ENCODE results near the gene KCNC1. TPM values are rescaled to one million over a fixed set of nuclear protein-coding genes. Genes with fewer than 3 reads are reported as not detected.

Gene KCNC1
- total RNA-seq, 2 donors from 2014 or later, result not detected

Other genes starting within 250 kb of the KCNC1 start
- not detected for gene USH1C, start 190.4 kb upstream of the KCNC1 start, total RNA-seq
- gene OTOG, start 187.5 kb upstream of the KCNC1 start, total RNA-seq, result not detected
- gene MYOD1, start 15.2 kb upstream of the KCNC1 start, total RNA-seq, result not detected